BLaER1 (cell line): ENCODE measurements around the gene ENTREP3.
"Not testable (repeated sequence)": the region's sequence is repeated elsewhere in the genome, so short reads cannot be mapped to it uniquely, and the experiment has no call there.

ENCODE experiments used
- H3K27ac ChIP-seq: shearing (Covaris generic); formaldehyde crosslinking; 2 replicates; pipeline ENCODE4 v1.8.1; 2022
- H3K27me3 ChIP-seq: shearing (Covaris generic); formaldehyde crosslinking; 2 replicates; pipeline ENCODE4 v1.8.1; 2022
- H3K36me3 ChIP-seq: shearing (Covaris generic); formaldehyde crosslinking; 2 replicates; pipeline ENCODE4 v1.8.1; 2022
- H3K4me1 ChIP-seq: shearing (Covaris generic); formaldehyde crosslinking; 2 replicates; pipeline ENCODE4 v1.8.1; 2022
- H3K4me2 ChIP-seq: shearing (Covaris generic); formaldehyde crosslinking; 2 replicates; pipeline ENCODE4 v1.8.1; 2022
- H3K4me3 ChIP-seq: shearing (Covaris generic); formaldehyde crosslinking; 2 replicates; pipeline ENCODE4 v1.8.1; 2022
- H3K9ac ChIP-seq: shearing (Covaris generic); formaldehyde crosslinking; 2 replicates; pipeline ENCODE4 v1.8.1; 2022
- H3K9me3 ChIP-seq: shearing (Covaris generic); formaldehyde crosslinking; 2 replicates; pipeline ENCODE4 v1.8.1; 2022
- H4K20me1 ChIP-seq: shearing (Covaris generic); formaldehyde crosslinking; 2 replicates; pipeline ENCODE4 v1.8.1; 2022
- Cebpa-rat ChIP-seq: shearing (Covaris generic); IDR thresholded peaks from 2 replicates; pipeline ENCODE4 v1.8.1; 2022

ENTREP3 gene

GRCh38 chr1:155228096-155228427, 27.2 kb downstream of the ENTREP3 start:
- H3K27me3 ChIP-seq = no peaks in the 10 kb centered on the region
- H3K9ac ChIP-seq = peak overlapping the region; percentile 79
- H3K27ac ChIP-seq = peak overlapping the region; percentile 83
- no peak for TF ChIP-seq Cebpa-rat
- H4K20me1 ChIP-seq = no peaks in the 10 kb centered on the region
- peak overlapping the region; percentile 77 for H3K4me3 ChIP-seq
- peaks cover 45% of the 10 kb centered on the region for H3K4me1 ChIP-seq
- H3K9me3 ChIP-seq = no peaks in the 10 kb centered on the region
- no peaks in the 10 kb centered on the region for H3K36me3 ChIP-seq
- peak overlapping the region; percentile 82 for H3K4me2 ChIP-seq

- peak overlapping the region; percentile 88 for H3K4me2 ChIP-seq
- no peaks in the 10 kb centered on the region for H4K20me1 ChIP-seq
- peaks cover 51% of the 10 kb centered on the region for H3K4me1 ChIP-seq
- peak overlapping the region; percentile 91 for H3K27ac ChIP-seq
- H3K9me3 ChIP-seq = no peaks in the 10 kb centered on the region
- peak overlapping the region; percentile 77 for H3K4me3 ChIP-seq
- peak overlapping the region; percentile 90 for H3K9ac ChIP-seq
- H3K36me3 ChIP-seq = no peaks in the 10 kb centered on the region
- no peak for TF ChIP-seq Cebpa-rat
- H3K27me3 ChIP-seq = no peaks in the 10 kb centered on the region
Measured at GRCh38 chr1:155227261-155228095, 27.8 kb downstream of the ENTREP3 start.

- H3K36me3 ChIP-seq = no peaks in the 10 kb centered on the region
- peak overlapping the region; percentile 90 for H3K9ac ChIP-seq
- peak overlapping the region; percentile 88 for H3K4me2 ChIP-seq
- no peak for TF ChIP-seq Cebpa-rat
- no peaks in the 10 kb centered on the region for H3K27me3 ChIP-seq
- H3K27ac ChIP-seq = peak overlapping the region; percentile 91
- H3K4me3 ChIP-seq = peak overlapping the region; percentile 77
- no peaks in the 10 kb centered on the region for H4K20me1 ChIP-seq
- H3K4me1 ChIP-seq = peaks cover 57% of the 10 kb centered on the region
- no peaks in the 10 kb centered on the region for H3K9me3 ChIP-seq
Measured at GRCh38 chr1:155226910-155227260, 28.4 kb downstream of the ENTREP3 start.

DNA sequence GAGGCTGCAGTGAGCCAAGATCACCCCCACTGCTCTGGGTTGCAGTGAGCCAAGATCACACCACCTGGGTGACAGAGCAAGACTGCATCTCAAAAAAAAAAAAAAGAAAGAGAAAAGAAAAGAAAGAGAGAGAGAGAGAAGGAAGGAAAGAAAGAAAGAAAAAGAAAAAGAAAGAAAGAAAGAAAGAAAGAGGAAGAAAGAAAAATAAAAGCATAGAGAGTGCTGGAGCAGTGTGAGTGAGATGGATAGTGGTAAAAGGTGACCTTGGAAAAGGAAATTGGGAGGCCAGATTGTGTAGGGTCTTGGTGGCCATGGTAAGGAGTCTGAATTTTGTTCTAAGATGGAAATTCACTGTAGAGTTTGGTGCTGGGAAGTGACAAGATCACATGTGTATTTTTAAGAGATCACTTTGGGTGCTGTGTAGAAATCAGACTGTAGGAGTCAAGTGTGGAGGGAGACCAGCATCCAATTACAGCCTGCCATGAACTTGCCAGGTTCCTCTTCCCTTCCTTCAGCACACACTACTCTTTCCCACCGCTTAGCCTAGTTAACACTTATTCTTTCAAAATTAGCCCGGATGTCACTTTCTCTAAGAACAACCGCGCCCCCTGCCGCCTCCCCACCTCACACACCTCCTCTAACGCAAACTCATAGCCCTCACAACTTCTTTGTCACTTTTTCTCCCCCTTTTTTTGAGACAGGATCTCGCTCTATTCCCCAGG, 28.9 kb downstream of the ENTREP3 start:
- no peaks in the 10 kb centered on the region for H4K20me1 ChIP-seq
- peak overlapping the region; percentile 90 for H3K9ac ChIP-seq
- H3K4me1 ChIP-seq = peaks cover 60% of the 10 kb centered on the region
- peak overlapping the region; percentile 88 for H3K4me2 ChIP-seq
- H3K9me3 ChIP-seq = no peaks in the 10 kb centered on the region
- H3K27ac ChIP-seq = peak overlapping the region; percentile 91
- no peaks in the 10 kb centered on the region for H3K27me3 ChIP-seq
- no peaks in the 10 kb centered on the region for H3K36me3 ChIP-seq
- H3K4me3 ChIP-seq = peak overlapping the region; percentile 77
- TF ChIP-seq Cebpa-rat = no peak

DNA sequence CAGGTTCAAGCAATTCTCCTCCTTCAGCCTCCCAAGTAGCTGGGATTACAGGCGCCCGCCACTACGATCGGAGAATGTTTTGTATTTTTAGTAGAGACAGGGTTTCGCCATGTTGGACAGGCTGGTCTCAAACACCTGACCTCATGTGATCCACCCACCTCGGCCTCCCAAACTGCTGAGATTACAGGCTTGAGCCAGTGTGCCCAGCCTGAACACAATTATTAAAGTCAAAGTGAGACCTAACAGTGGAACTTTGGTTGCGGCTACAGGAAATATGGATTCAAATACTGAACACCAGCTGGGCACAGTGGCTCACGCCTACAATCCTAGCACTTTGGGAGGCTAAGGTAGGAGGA, 29.9 kb downstream of the ENTREP3 start:
- peak overlapping the region; percentile 91 for H3K27ac ChIP-seq
- H3K9ac ChIP-seq = peak overlapping the region; percentile 90; the same call in 1 of the 2 replicates

GRCh38 chr1:155223047-155223446, 32.2 kb downstream of the ENTREP3 start:
- peak overlapping the region; percentile 88 for H3K4me2 ChIP-seq

More for the DNA sequence above, 29.9 kb downstream of the ENTREP3 start:
- not testable (repeated sequence) for H4K20me1 ChIP-seq, H3K27me3 ChIP-seq, H3K9me3 ChIP-seq, H3K36me3 ChIP-seq
- H3K4me2 ChIP-seq = peak overlapping the region; percentile 88
- peaks cover 62% of the 10 kb centered on the region for H3K4me1 ChIP-seq
- H3K4me3 ChIP-seq = peak overlapping the region; percentile 77

DNA sequence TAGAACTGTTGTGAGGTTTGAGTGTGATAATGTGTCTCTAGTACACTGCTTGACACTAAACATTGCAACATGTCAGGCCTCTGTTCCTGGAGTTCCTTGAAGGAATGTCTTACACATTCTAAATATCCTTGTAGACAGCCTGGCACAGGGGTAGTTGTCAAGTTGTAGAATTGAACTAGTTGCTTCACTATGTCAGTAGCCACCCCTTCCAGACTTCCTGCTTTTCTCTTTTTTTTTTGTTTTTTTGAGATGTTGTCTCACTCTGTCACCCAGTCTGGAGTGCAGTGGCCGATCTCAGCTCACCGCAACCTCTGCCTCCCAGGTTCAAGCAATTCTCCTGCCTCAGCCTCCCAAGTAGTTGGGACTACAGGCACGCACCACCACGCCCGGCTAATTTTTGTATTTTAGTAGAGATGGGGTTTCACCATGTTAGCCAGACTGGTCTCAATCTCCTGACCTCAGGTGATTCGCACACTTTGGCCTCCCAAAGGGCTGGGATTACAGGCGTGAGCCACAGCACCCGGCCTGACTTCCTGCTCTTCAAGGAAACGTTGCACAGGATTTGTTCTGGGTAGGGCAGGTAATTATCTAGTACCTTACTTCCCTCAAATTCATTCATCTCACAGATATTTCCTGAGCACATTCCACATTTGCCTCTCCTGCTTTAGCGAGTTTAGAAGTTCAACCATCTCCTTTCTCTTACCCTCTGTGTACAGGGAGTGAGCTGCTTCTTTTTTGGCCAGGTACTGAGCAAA, 34.9 kb downstream of the ENTREP3 start:
- H3K4me1 ChIP-seq = peaks cover 50% of the 10 kb centered on the region

More at GRCh38 chr1:155223047-155223446, 32.2 kb downstream of the ENTREP3 start:
- H3K9me3 ChIP-seq = no peaks in the 10 kb centered on the region
- peak overlapping the region; percentile 77; the same call in 1 of the 2 replicates for H3K4me3 ChIP-seq
- peak overlapping the region; percentile 91 for H3K27ac ChIP-seq
- H3K36me3 ChIP-seq = no peaks in the 10 kb centered on the region
- H3K4me1 ChIP-seq = peaks cover 66% of the 10 kb centered on the region
- TF ChIP-seq Cebpa-rat = no peak
- no peaks in the 10 kb centered on the region for H4K20me1 ChIP-seq
- 0 out of 2 replicates have a peak overlapping the region, but pooled peaks have one; percentile 26 for H3K9ac ChIP-seq
- H3K27me3 ChIP-seq = no peaks in the 10 kb centered on the region

GRCh38 chr1:155219592-155220031, 35.7 kb downstream of the ENTREP3 start:
- no peak overlapping the region for H3K4me3 ChIP-seq
- no peak for TF ChIP-seq Cebpa-rat
- H3K9ac ChIP-seq = no peak overlapping the region
- peaks cover 43% of the 10 kb centered on the region for H3K4me1 ChIP-seq
- H3K4me2 ChIP-seq = no peak overlapping the region
- peaks cover 28% of the 10 kb centered on the region for H3K36me3 ChIP-seq
- no peaks in the 10 kb centered on the region for H3K27me3 ChIP-seq
- no peaks in the 10 kb centered on the region for H3K9me3 ChIP-seq
- H3K27ac ChIP-seq = no peak overlapping the region
- no peaks in the 10 kb centered on the region for H4K20me1 ChIP-seq

More for the DNA sequence above, 34.9 kb downstream of the ENTREP3 start:
- H3K9me3 ChIP-seq, H3K4me2 ChIP-seq, H3K9ac ChIP-seq, H3K4me3 ChIP-seq, H4K20me1 ChIP-seq, H3K27ac ChIP-seq, H3K27me3 ChIP-seq: not testable (repeated sequence)
- H3K36me3 ChIP-seq = peaks cover 21% of the 10 kb centered on the region

- Histone ChIP-seq H3K27ac (no peak overlapping the region), H3K4me3 (no peak overlapping the region), H4K20me1 (no peaks in the 10 kb centered on the region), H3K36me3 (peaks cover 29% of the 10 kb centered on the region), H3K4me1 (peaks cover 37% of the 10 kb centered on the region), H3K4me2 (no peak overlapping the region; the same call in 1 of the 2 replicates), H3K27me3 (no peaks in the 10 kb centered on the region), H3K9me3 (no peaks in the 10 kb centered on the region), H3K9ac (no peak overlapping the region)
- TF ChIP-seq Cebpa-rat = no peak
Measured at GRCh38 chr1:155218854-155219591, 36.3 kb downstream of the ENTREP3 start.

- Histone ChIP-seq H3K36me3 (peaks cover 51% of the 10 kb centered on the region), H3K4me1 (peaks cover 17% of the 10 kb centered on the region)
- not testable (repeated sequence) for H3K27ac ChIP-seq, H4K20me1 ChIP-seq, H3K9ac ChIP-seq, H3K4me3 ChIP-seq, H3K9me3 ChIP-seq, H3K4me2 ChIP-seq, H3K27me3 ChIP-seq
Measured at GRCh38 chr1:155214702-155215101, 40.6 kb downstream of the ENTREP3 start.

DNA sequence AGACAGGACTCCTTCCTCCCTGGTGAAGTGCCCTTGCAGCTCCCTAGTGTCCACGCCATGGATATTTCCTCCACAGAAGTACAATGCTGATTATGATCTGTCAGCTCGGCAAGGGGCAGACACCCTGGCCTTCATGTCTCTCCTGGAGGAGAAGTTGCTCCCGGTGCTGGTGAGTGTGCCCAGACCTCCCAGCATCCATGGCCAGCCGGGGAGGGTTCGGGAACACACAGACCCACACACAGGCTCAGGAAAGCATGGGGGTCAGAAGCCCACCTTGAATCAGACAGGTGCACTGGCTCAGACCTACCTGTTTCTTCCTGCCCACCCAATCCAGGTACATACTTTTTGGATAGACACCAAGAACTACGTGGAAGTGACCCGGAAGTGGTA, 43.2 kb downstream of the ENTREP3 start:
- not testable (repeated sequence) for H3K4me3 ChIP-seq, H3K9ac ChIP-seq, H3K9me3 ChIP-seq, H3K27me3 ChIP-seq, H4K20me1 ChIP-seq, H3K4me2 ChIP-seq, H3K27ac ChIP-seq
- Histone ChIP-seq H3K4me1 (peaks cover 28% of the 10 kb centered on the region), H3K36me3 (peaks cover 45% of the 10 kb centered on the region)

- H4K20me1 ChIP-seq, H3K27ac ChIP-seq, H3K9ac ChIP-seq, H3K9me3 ChIP-seq, H3K4me2 ChIP-seq, H3K27me3 ChIP-seq, H3K4me3 ChIP-seq: not testable (repeated sequence)
- H3K4me1 ChIP-seq = peaks cover 34% of the 10 kb centered on the region
- H3K36me3 ChIP-seq = peaks cover 42% of the 10 kb centered on the region
Measured at GRCh38 chr1:155211381-155212050, 43.8 kb downstream of the ENTREP3 start.
